DOHH2 (cell line): ENCODE results near the gene CACNA2D4.

Experiments
- H3F3A ChIP-seq: fragments of 200-600 bp; sonication (generic), shearing (Covaris generic); 2 replicates; pipeline ENCODE4 v1.6.0; 2016; ENCODE audit warnings: antibody characterized with exemption, mild to moderate bottlenecking; ENCODE audit not compliant: control insufficient read depth, insufficient read depth
- H3K27ac ChIP-seq: fragments of 200-600 bp; sonication (generic); 2 replicates; pipeline ENCODE4 v1.5.1; 2014; ENCODE audit warnings: low read depth, mild to moderate bottlenecking, low read length, moderate library complexity
- H3K27me3 ChIP-seq: fragments of 200-600 bp; sonication (generic); 2 replicates; pipeline ENCODE4 v1.6.1; 2014; ENCODE audit warnings: mild to moderate bottlenecking, low read length, mixed read lengths; ENCODE audit not compliant: control insufficient read depth
- H3K36me3 ChIP-seq: fragments of 200-600 bp; sonication (generic); 2 replicates; pipeline ENCODE4 v1.6.1; 2014; ENCODE audit warnings: mild to moderate bottlenecking, low read length, moderate library complexity, mixed read lengths; ENCODE audit not compliant: control insufficient read depth
- H3K4me1 ChIP-seq: fragments of 200-600 bp; sonication (generic); 2 replicates; pipeline ENCODE4 v1.6.1; 2014; ENCODE audit warnings: mild to moderate bottlenecking, low read length, mixed read lengths; ENCODE audit not compliant: control insufficient read depth
- H3K4me2 ChIP-seq: fragments of 200-600 bp; sonication (generic); 2 replicates; pipeline ENCODE4 v1.6.0; 2014; ENCODE audit warnings: mild to moderate bottlenecking, low read length, moderate library complexity
- H3K4me3 ChIP-seq: fragments of 200-600 bp; sonication (generic); 2 replicates; pipeline ENCODE4 v1.5.1; 2014; ENCODE audit warnings: mild to moderate bottlenecking, low read length, mixed read lengths
- H3K79me2 ChIP-seq: fragments of 200-600 bp; sonication (generic); 2 replicates; pipeline ENCODE4 v1.6.1; 2014; ENCODE audit warnings: mild to moderate bottlenecking, low read length, mixed read lengths; ENCODE audit not compliant: control insufficient read depth
- H3K9me2 ChIP-seq: fragments of 200-600 bp; sonication (generic); replicated peaks from 2 replicates; pipeline ENCODE4 v1.6.1; 2014; ENCODE audit warnings: mild to moderate bottlenecking, low read length, mixed read lengths; ENCODE audit not compliant: control insufficient read depth
- H3K9me3 ChIP-seq: fragments of 200-600 bp; sonication (generic); 2 replicates; pipeline ENCODE4 v1.6.1; 2014; ENCODE audit warnings: antibody characterized with exemption, low read length, mixed read lengths; ENCODE audit not compliant: control insufficient read depth, insufficient read depth
- H4K20me1 ChIP-seq: fragments of 200-600 bp; sonication (generic); 2 replicates; pipeline ENCODE4 v1.6.0; 2014; ENCODE audit warnings: low read depth, mild to moderate bottlenecking, antibody characterized with exemption, low read length, moderate library complexity; ENCODE audit not compliant: control insufficient read depth, insufficient read depth
- CTCF ChIP-seq: fragments of 200-600 bp; sonication (generic); IDR thresholded peaks from one replicate; pipeline ENCODE4 v1.5.1; 2014; ENCODE audit warnings: antibody characterized with exemption, mild to moderate bottlenecking, low read depth, low read length; ENCODE audit not compliant: poor library complexity, severe bottlenecking
- EZH2phosphoT487 ChIP-seq: fragments of 200-600 bp; sonication (generic); IDR thresholded peaks from 2 replicates; pipeline ENCODE4 v1.6.1; 2017; ENCODE audit warnings: borderline replicate concordance, mild to moderate bottlenecking, antibody characterized with exemption, low read length, moderate library complexity, mixed read lengths

CACNA2D4 gene

GRCh38 chr12:1885082-1885596 is 33.3 kb downstream of the CACNA2D4 start:
- Histone ChIP-seq H3F3A (no peaks in the 10 kb centered on the region), H3K4me1 (no peaks in the 10 kb centered on the region), H3K36me3 (no peaks in the 10 kb centered on the region), H4K20me1 (no peaks in the 10 kb centered on the region), H3K4me3 (no peak overlapping the region), H3K4me2 (no peak overlapping the region), H3K27me3 (peaks cover 15% of the 10 kb centered on the region), H3K27ac (no peak overlapping the region), H3K9me2 (no peaks in the 10 kb centered on the region), H3K79me2 (no peaks in the 10 kb centered on the region), H3K9me3 (no peaks in the 10 kb centered on the region)
- no peak for TF ChIP-seq CTCF
- TF ChIP-seq EZH2phosphoT487 = no peak

GRCh38 chr12:1884651-1885050 is 33.8 kb downstream of the CACNA2D4 start:
- H3K36me3 ChIP-seq = no peaks in the 10 kb centered on the region
- no peak overlapping the region for H3K4me2 ChIP-seq
- H3K9me2 ChIP-seq = no peaks in the 10 kb centered on the region
- H3K4me1 ChIP-seq = no peaks in the 10 kb centered on the region
- H3K27me3 ChIP-seq = peaks cover 15% of the 10 kb centered on the region
- no peak for TF ChIP-seq EZH2phosphoT487
- no peak for TF ChIP-seq CTCF
- no peak overlapping the region for H3K4me3 ChIP-seq
- no peaks in the 10 kb centered on the region for H3K9me3 ChIP-seq
- no peaks in the 10 kb centered on the region for H3K79me2 ChIP-seq
- H3F3A ChIP-seq = no peaks in the 10 kb centered on the region
- H4K20me1 ChIP-seq = no peaks in the 10 kb centered on the region
- no peak overlapping the region for H3K27ac ChIP-seq

- H3K4me2 ChIP-seq = no peak overlapping the region
- no peaks in the 10 kb centered on the region for H3K4me1 ChIP-seq
- H3K9me2 ChIP-seq = no peaks in the 10 kb centered on the region
- TF ChIP-seq EZH2phosphoT487 (no peak), CTCF (no peak)
- no peak overlapping the region for H3K4me3 ChIP-seq
- H3K9me3 ChIP-seq = no peaks in the 10 kb centered on the region
- H3K27me3 ChIP-seq = peaks cover 13% of the 10 kb centered on the region
- no peaks in the 10 kb centered on the region for H3K79me2 ChIP-seq
- no peaks in the 10 kb centered on the region for H3K36me3 ChIP-seq
- no peak overlapping the region for H3K27ac ChIP-seq
- no peaks in the 10 kb centered on the region for H4K20me1 ChIP-seq
- H3F3A ChIP-seq = no peaks in the 10 kb centered on the region
Measured at GRCh38 chr12:1883513-1883912, 34.9 kb downstream of the CACNA2D4 start.
